Measurements from ENCODE around the gene CCNB2.

CCNB2 gene

DNA sequence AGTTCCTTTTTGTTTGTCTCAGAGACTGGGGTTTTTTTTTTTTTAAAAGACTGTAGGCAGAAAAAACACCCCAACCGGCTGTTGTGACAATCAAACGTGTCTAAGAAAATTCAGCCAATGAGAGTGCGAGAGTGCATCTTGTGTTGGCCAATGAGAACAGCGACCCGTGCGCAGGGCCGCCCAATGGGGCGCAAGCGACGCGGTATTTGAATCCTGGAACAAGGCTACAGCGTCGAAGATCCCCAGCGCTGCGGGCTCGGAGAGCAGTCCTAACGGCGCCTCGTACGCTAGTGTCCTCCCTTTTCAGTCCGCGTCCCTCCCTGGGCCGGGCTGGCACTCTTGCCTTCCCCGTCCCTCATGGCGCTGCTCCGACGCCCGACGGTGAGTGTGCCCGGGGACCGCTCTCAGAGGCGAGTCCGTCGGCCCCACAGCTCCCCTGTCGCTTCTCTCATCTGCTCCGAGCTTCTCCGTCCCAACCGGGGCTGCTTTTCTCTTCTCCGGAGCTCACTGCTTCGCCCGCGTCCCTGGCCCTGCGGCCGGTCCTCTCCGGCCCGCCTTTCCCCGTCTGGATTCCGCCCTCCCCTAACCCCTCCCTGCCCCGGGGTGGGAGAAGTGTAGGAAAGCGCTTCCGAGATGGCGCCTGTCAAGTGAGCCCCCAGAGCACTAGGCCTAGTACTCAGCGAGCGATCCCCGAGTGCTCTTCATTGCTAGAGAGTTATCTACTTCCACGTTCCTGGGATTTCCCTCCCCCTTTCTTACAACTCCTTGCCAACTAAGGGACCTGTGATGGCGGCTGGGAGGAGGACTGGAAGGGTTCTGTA lies at the start of gene CCNB2:
Gene CCNB2, plus strand, starts transcription at position 235 of the 821 bp plus-strand sequence. Its CDS starts 123 bp downstream, at position 358.
- Mint-ChIP-seq H3K4me1 (peaks cover 18% of the 10 kb centered on the region), H3K4me3 (peak within 1 kb of the TSS; percentile 93), H3K9me3 (no peaks in the 10 kb centered on the region), H3K36me3 (no peaks in the 10 kb centered on the region), H3K27ac (peak within 1 kb of the TSS; percentile 99), H3K27me3 (no peaks in the 10 kb centered on the region)
- ATAC-seq: peak; percentile 100

DNA sequence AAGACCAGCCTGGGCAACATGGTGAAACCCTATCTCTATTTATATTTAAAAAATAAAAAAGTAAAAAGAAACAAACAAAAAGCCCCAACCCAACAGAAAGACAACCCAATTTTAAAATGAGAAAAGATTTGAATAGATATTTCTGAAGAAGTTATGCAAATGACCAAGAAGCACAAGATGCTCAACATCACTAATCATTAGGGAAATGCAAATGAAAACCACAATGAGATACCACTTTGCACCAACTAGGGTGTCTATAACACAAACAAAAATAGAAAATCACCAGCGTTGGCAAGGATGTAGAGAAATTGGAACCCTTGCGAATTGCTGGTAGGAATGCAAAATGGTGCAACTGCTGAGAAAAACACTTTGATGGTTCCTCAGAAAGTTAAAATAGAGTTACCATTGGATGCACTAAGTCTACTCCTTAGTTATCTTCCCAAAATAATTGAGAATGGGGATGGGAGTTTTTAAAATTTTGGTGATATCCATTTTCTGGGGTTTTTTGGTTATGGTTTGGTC lies 45.8 kb upstream of the CCNB2 start:
- Mint-ChIP-seq H3K9me3 (no peaks in the 10 kb centered on the region), H3K4me1 (peaks cover 22% of the 10 kb centered on the region), H3K4me3 (no peak overlapping the region), H3K36me3 (peaks cover 40% of the 10 kb centered on the region), H3K27me3 (no peaks in the 10 kb centered on the region), H3K27ac (no peak overlapping the region)
- no peak for ATAC-seq

- Mint-ChIP-seq H3K4me3 (no peak overlapping the region), H3K36me3 (peaks cover 46% of the 10 kb centered on the region), H3K27ac (no peak overlapping the region), H3K9me3 (no peaks in the 10 kb centered on the region), H3K27me3 (no peaks in the 10 kb centered on the region), H3K4me1 (peaks cover 22% of the 10 kb centered on the region)
- no peak for ATAC-seq
These were observed 44.6 kb upstream of the CCNB2 start for GRCh38 chr15:59060348-59060747.

- H3K27ac Mint-ChIP-seq: no peak overlapping the region
- peaks cover 54% of the 10 kb centered on the region for H3K36me3 Mint-ChIP-seq
These were observed 41.9 kb upstream of the CCNB2 start for GRCh38 chr15:59063042-59063441.

DNA sequence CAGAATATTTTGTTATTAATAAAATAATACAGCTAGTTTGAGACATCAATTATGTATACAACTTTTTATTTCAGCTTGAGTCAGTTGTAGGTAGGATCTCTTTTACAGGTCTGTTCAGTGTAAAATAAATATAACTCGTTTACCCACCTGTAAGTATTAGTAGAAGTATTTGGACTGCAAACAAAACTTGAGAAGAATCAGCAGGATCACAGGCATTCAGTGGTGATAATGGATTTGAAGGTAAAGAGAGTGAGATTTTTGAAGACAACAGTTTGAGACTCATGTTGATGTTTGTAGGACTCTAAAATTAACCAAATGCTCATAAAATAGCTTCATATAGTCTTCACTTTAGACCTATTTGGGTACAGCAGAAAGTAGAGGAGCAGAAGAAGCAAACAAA lies 35.5 kb upstream of the CCNB2 start:
- Mint-ChIP-seq H3K9me3 (no peaks in the 10 kb centered on the region), H3K4me1 (peaks cover 7% of the 10 kb centered on the region), H3K36me3 (peaks cover 65% of the 10 kb centered on the region), H3K27me3 (no peaks in the 10 kb centered on the region), H3K4me3 (no peak overlapping the region), H3K27ac (no peak overlapping the region)
- ATAC-seq: no peak

More at GRCh38 chr15:59063042-59063441, 41.9 kb upstream of the CCNB2 start:
- ATAC-seq: no peak
- no peak overlapping the region for H3K4me3 Mint-ChIP-seq
- no peaks in the 10 kb centered on the region for H3K9me3 Mint-ChIP-seq
- H3K4me1 Mint-ChIP-seq: peaks cover 23% of the 10 kb centered on the region
- no peaks in the 10 kb centered on the region for H3K27me3 Mint-ChIP-seq

GRCh38 chr15:59074607-59075006 lies 30.3 kb upstream of the CCNB2 start:
- Mint-ChIP-seq H3K27ac (peak overlapping the region; percentile 58), H3K36me3 (peaks cover 42% of the 10 kb centered on the region), H3K9me3 (no peaks in the 10 kb centered on the region), H3K4me3 (no peak overlapping the region), H3K4me1 (no peaks in the 10 kb centered on the region), H3K27me3 (no peaks in the 10 kb centered on the region)
- no peak for ATAC-seq

- Mint-ChIP-seq H3K27me3 (no peaks in the 10 kb centered on the region), H3K27ac (peak overlapping the region; percentile 4), H3K4me3 (no peak overlapping the region), H3K36me3 (peaks cover 55% of the 10 kb centered on the region), H3K9me3 (no peaks in the 10 kb centered on the region), H3K4me1 (no peaks in the 10 kb centered on the region)
- no peak for ATAC-seq
These were observed 17.2 kb upstream of the CCNB2 start for GRCh38 chr15:59087731-59088130.

DNA sequence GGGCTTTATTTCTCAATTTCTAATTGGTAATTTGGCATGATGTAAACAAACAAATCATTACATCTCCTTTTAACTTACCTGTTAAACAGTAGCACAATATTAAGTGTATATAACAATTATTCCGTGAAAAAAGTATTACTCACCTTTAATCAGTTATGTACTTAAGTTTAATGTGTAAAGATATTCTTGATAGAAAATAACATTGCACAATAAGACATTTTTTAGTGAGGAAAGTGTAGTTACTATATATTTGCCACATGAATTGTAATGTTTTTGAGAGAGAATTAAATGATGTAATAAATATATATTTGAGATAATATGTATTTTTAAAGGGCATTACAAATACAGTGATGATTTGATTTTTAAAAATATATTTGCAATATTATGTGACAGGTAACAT lies 10.9 kb upstream of the CCNB2 start:
- H3K36me3 Mint-ChIP-seq: peaks cover 47% of the 10 kb centered on the region

DNA sequence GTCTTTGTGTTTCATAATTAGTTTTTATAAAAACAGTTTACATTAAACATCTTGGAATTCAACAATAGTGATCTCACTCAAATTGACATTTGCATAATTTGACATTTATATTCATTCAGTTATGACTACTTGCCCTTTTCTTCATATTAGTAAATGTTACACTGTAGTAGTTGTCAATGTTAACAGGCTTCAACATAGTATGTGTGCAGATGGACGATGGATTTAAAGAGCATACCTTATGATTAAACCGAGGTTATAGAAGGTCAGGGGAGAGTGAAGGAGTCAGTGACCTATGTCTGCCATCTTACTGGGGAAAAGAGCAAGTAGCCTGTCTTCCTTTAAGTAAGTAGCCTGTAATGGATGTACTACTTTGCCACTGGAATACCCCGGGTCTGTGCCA lies 8.5 kb upstream of the CCNB2 start:
- Mint-ChIP-seq H3K27me3 (no peaks in the 10 kb centered on the region), H3K4me1 (no peaks in the 10 kb centered on the region), H3K9me3 (no peaks in the 10 kb centered on the region), H3K36me3 (peaks cover 34% of the 10 kb centered on the region), H3K4me3 (no peak overlapping the region), H3K27ac (no peak overlapping the region)
- no peak for ATAC-seq

More for the DNA sequence above, 10.9 kb upstream of the CCNB2 start:
- Mint-ChIP-seq H3K9me3 (no peaks in the 10 kb centered on the region), H3K4me3 (no peak overlapping the region), H3K27ac (no peak overlapping the region), H3K4me1 (no peaks in the 10 kb centered on the region), H3K27me3 (no peaks in the 10 kb centered on the region)
- no peak for ATAC-seq

- peaks cover 20% of the 10 kb centered on the region for H3K36me3 Mint-ChIP-seq
- H3K4me1 Mint-ChIP-seq: peaks cover 3% of the 10 kb centered on the region
- H3K27ac Mint-ChIP-seq: no peak overlapping the region
- H3K27me3 Mint-ChIP-seq: no peaks in the 10 kb centered on the region
- no peaks in the 10 kb centered on the region for H3K9me3 Mint-ChIP-seq
- no peak for ATAC-seq
- H3K4me3 Mint-ChIP-seq: no peak overlapping the region
These were observed 5.7 kb upstream of the CCNB2 start for GRCh38 chr15:59099162-59099685.

DNA sequence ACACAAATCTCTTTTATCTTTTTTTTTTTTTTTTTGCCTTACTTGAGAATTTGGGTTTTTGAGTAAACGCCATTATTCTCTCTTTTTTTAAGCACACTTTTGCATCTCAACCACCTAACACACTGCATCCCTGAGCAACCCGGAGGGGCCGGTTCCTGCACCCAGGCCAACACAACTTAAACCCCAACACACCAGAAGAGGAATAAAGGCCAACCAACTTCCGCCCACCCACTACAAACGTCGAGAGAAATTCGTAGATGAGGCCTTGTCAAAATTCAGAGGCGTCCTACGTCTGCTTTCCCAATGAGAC lies 389 bp upstream of the CCNB2 start:
- H3K4me3 Mint-ChIP-seq: peak overlapping the region; percentile 93
- no peaks in the 10 kb centered on the region for H3K36me3 Mint-ChIP-seq
- ATAC-seq: no peak
- no peaks in the 10 kb centered on the region for H3K27me3 Mint-ChIP-seq
- peak overlapping the region; percentile 99 for H3K27ac Mint-ChIP-seq
- no peaks in the 10 kb centered on the region for H3K9me3 Mint-ChIP-seq
- H3K4me1 Mint-ChIP-seq: peaks cover 18% of the 10 kb centered on the region

DNA sequence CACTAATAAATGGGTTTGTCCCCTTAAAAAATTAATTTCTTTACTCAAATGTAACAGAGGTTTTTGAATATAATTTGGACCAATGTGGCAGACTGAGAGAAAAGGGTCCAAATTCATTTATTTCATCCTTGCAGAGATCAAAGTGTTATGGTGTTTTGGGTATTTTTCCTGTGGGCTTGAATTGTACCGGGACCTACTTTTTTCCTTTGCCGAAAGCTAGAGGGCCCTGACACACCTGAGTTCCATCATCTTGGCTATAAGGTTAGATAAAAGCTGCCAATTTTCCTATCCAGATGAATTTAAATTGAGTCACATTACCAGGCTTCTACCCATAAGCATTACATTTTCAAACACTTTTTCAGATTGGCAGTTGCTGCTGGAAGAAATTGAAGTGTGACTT lies 908 bp downstream of the CCNB2 start:
- H3K36me3 Mint-ChIP-seq: no peaks in the 10 kb centered on the region
- peak overlapping the region; percentile 99 for H3K27ac Mint-ChIP-seq
- no peaks in the 10 kb centered on the region for H3K27me3 Mint-ChIP-seq
- H3K4me1 Mint-ChIP-seq: peaks cover 18% of the 10 kb centered on the region
- H3K4me3 Mint-ChIP-seq: peak overlapping the region; percentile 93
- ATAC-seq: no peak
- H3K9me3 Mint-ChIP-seq: no peaks in the 10 kb centered on the region

- H3K27ac Mint-ChIP-seq: no peak overlapping the region
These were observed 6.3 kb downstream of the CCNB2 start for GRCh38 chr15:59111251-59111650.

GRCh38 chr15:59115047-59115446 lies 10.1 kb downstream of the CCNB2 start:
- Mint-ChIP-seq H3K27ac (no peak overlapping the region), H3K27me3 (no peaks in the 10 kb centered on the region), H3K4me1 (peaks cover 7% of the 10 kb centered on the region), H3K9me3 (no peaks in the 10 kb centered on the region), H3K4me3 (no peak overlapping the region), H3K36me3 (no peaks in the 10 kb centered on the region)
- ATAC-seq: no peak

More at GRCh38 chr15:59111251-59111650, 6.3 kb downstream of the CCNB2 start:
- H3K4me3 Mint-ChIP-seq: no peak overlapping the region
- H3K4me1 Mint-ChIP-seq: no peaks in the 10 kb centered on the region
- no peaks in the 10 kb centered on the region for H3K9me3 Mint-ChIP-seq
- H3K36me3 Mint-ChIP-seq: no peaks in the 10 kb centered on the region
- H3K27me3 Mint-ChIP-seq: no peaks in the 10 kb centered on the region
- ATAC-seq: no peak

DNA sequence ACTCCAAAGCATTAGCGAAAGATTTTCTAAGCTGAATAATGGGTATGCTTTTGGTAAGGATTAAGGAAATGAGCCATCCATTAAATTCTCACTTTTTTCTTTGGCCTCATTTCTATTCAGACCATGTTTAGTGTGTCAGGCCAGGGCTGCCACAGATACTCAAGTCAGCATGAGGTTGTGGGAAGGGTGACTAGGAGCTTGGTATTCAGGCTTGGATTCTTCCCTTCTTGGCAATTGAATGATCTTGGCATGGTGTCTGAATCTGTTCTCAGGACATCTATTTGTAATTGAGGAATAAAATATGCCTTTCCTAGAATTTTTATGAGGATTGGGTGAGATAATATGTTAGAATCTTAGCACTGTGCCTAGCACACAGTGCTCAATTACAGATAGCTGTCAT lies 11.2 kb downstream of the CCNB2 start:
- no peaks in the 10 kb centered on the region for H3K36me3 Mint-ChIP-seq
- no peak overlapping the region for H3K4me3 Mint-ChIP-seq
- H3K27ac Mint-ChIP-seq: no peak overlapping the region
- no peaks in the 10 kb centered on the region for H3K9me3 Mint-ChIP-seq
- peaks cover 7% of the 10 kb centered on the region for H3K4me1 Mint-ChIP-seq
- ATAC-seq: no peak
- no peaks in the 10 kb centered on the region for H3K27me3 Mint-ChIP-seq

- Mint-ChIP-seq H3K36me3 (no peaks in the 10 kb centered on the region), H3K9me3 (no peaks in the 10 kb centered on the region), H3K4me3 (no peak overlapping the region), H3K27me3 (no peaks in the 10 kb centered on the region), H3K27ac (no peak overlapping the region), H3K4me1 (peaks cover 7% of the 10 kb centered on the region)
- no peak for ATAC-seq
These were observed 11.8 kb downstream of the CCNB2 start for GRCh38 chr15:59116771-59117170.

All from stimulated activated memory B cell treated with anti-CD40 and anti-IgM and Interleukin-4, amounts not matched to agents 10 μg/mL and 1 μg/mL and 100 μg/mL, for 72 hours (primary cell).